ENCODE measurements around the gene DPYD.
"Not testable (repeated sequence)": the region's sequence is repeated elsewhere in the genome, so short reads cannot be mapped to it uniquely, and the experiment has no call there.

The DPYD gene

DNA sequence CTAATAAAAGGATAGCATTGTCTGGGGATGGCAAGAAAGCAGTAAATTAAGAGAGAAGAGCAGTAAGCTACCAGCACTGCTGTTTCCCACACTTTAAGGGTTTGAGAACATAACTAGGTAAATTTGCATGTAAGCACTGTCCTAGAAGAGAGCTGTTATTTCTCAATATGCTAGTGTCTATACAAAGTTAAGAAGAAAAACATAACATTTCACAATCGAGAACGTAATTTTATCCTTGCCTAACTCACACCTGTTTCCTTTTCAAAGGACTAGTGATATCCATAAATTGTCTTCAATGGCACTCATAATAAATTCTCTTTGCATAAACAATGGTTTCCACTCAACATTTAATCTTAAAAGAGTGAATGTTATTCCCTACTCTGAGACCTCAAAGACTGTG lies 623.2 kb downstream of the DPYD start:
- DNase-seq = no peak
- in situ Hi-C loops (cut with MboI; ENCODE audit: low pct_unique_long_range_greater_than_20kb, low sequenced_read_pairs) = no loop called here

GRCh38 chr1:97281962-97282361 lies 638.9 kb downstream of the DPYD start:
- in situ Hi-C loops (cut with MboI; ENCODE audit: low pct_unique_long_range_greater_than_20kb, low sequenced_read_pairs) = no loop called here
- no peak for DNase-seq

DNA sequence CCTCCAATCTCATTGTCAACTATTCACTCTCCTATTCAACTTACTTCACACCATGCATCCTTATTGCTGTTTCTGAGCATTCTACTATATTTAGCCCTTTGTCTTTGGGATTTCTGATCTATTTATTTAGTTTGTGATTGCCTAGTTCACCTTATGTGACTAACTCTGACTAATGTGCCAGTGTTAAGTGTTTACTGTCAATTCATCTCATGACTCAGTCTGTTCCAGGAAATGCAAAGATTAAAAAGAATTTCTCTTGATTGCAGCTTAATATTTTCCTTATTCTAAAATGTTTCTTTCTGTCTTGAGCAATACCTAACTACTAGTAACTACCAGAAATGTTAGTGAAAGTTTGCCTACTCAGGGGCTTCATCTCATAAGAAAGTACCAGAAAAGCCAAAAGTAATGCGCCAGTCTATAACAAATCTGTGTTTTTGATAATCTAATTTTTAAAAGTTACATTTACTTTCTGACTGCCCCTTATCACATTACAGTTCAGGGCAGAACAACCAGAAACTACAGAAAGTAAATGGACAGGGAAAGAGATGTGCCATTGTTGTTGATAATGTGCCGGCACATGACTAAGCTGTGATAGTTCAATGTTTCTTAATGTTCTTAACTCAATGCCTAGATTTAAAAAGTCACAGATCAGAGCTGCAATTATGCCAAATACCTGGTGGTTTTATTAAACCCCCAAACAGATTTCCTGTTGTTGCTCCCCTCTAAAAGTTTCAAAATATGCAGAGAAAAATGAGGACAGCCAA lies 642.8 kb downstream of the DPYD start:
- in situ Hi-C loops (cut with MboI; ENCODE audit: low pct_unique_long_range_greater_than_20kb, low sequenced_read_pairs) = no loop called here
- DNase-seq = no peak

GRCh38 chr1:97271916-97272788 lies 648.7 kb downstream of the DPYD start:
- in situ Hi-C loops (cut with MboI; ENCODE audit: low pct_unique_long_range_greater_than_20kb, low sequenced_read_pairs) = no loop called here
- no peak for DNase-seq

DNA sequence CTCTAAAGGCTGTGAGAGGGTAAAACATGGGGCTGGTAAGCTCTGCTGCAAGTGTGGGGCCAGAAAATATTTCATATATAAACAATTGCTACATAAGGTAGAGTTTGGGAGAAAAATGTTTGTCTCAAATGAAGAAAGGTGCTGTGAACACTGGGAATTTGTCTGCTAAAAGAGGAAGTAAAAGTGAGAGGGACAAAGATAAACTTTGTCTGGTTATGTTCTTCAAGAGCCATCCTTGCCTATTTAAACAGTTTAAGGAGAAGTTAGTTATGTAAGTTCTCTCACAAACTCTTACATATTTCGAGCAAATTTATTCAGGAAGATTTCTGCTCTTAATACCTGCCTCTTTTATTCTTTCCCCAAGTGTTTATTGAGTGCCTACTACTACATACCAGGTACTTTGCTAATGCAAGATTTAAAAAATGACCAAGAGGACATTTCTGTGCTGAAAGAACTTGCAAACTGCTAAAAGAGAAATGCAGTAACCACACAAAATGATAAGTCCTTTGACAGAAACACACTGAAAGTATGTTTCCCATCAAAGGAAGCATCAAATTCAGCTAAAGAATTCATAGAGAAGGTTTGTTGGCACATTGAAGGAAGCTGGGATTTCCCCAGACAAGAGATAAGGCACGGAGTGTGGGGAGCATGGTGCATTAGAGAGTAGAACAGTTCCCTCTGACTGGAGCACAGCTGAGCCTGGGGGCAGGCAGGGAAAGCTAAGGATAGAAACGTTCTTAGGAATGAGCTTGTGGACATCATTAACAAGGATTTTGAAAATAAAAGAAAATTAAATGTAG lies 650.1 kb downstream of the DPYD start:
- DNase-seq = no peak
- in situ Hi-C loops (cut with MboI; ENCODE audit: low pct_unique_long_range_greater_than_20kb, low sequenced_read_pairs) = no loop called here

DNA sequence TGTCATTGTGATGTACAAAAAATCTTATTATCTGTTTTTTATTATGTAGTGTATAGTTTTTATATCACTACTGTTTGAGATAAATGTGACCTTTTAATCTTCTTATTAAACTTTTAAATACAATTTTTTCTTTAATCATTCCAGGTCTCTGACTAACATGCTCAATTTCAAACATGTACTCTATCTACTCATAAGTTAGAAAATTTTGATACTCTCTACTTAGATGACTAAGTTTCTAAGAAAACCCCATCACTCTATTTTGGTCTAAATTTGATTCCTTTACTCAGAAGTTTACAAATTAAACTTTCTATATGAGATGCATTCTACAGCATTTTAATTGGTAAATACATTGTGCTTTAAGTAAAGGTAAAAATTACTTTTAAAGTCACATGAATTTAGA lies 655.2 kb downstream of the DPYD start:
- no peak for DNase-seq
- in situ Hi-C loops (cut with MboI; ENCODE audit: low pct_unique_long_range_greater_than_20kb, low sequenced_read_pairs) = no loop called here

GRCh38 chr1:97262842-97263241 lies 658.0 kb downstream of the DPYD start:
- in situ Hi-C loops (cut with MboI; ENCODE audit: low pct_unique_long_range_greater_than_20kb, low sequenced_read_pairs) = no loop called here
- no peak for DNase-seq

- in situ Hi-C loops (cut with MboI; ENCODE audit: low pct_unique_long_range_greater_than_20kb, low sequenced_read_pairs) = no loop called here
These were observed 662.2 kb downstream of the DPYD start for GRCh38 chr1:97258597-97258996.

GRCh38 chr1:97254731-97255463 lies 665.9 kb downstream of the DPYD start:
- no peak for DNase-seq
- in situ Hi-C loops (cut with MboI; ENCODE audit: low pct_unique_long_range_greater_than_20kb, low sequenced_read_pairs) = no loop called here

More at GRCh38 chr1:97258597-97258996, 662.2 kb downstream of the DPYD start:
- DNase-seq = no peak

- no peak for DNase-seq
- in situ Hi-C loops (cut with MboI; ENCODE audit: low pct_unique_long_range_greater_than_20kb, low sequenced_read_pairs) = no loop called here
These were observed 667.9 kb downstream of the DPYD start for GRCh38 chr1:97252925-97253324.

DNA sequence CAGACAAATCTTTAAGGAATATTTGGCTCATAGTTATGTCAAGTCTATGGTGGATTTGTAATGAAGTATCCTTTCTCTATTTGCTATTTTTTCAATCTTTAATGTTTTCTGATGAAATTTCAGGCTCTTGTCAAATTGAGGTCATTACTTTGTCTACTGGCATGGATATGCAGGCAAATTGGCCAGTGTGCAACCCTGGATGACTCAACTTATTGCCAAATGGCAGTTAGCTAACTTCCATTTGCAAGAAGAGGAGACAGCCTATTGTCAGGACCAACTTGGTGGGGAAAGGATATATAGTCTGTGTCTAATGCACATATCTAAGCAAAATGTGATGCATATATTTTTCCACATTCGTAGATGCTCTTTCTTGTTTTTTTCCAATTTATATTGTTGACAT lies 668.8 kb downstream of the DPYD start:
- DNase-seq = no peak
- in situ Hi-C loops (cut with MboI; ENCODE audit: low pct_unique_long_range_greater_than_20kb, low sequenced_read_pairs) = no loop called here

DNA sequence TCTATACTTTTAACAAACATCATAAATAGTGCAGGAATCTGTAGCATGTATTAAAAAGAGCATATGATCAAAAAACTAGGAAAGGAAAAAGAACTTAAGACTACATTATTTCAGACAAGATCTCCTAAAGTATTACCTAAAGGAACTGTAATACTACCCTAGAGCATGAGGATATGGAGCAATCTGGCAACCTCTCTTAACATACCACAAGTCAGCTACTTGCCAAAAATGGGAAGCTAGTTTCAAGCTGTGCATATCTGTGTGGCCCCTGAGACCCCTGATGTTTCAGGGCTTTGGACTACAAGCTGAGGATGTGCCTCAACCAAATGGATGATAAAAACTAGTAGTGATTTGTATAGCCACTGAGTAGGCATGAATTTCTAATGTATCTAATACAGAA lies 673.6 kb downstream of the DPYD start:
- no peak for DNase-seq
- in situ Hi-C loops (cut with MboI; ENCODE audit: low pct_unique_long_range_greater_than_20kb, low sequenced_read_pairs) = no loop called here

- DNase-seq = no peak
- in situ Hi-C loops (cut with MboI; ENCODE audit: low pct_unique_long_range_greater_than_20kb, low sequenced_read_pairs) = no loop called here
These were observed 675.2 kb downstream of the DPYD start for GRCh38 chr1:97245682-97246081.

DNA sequence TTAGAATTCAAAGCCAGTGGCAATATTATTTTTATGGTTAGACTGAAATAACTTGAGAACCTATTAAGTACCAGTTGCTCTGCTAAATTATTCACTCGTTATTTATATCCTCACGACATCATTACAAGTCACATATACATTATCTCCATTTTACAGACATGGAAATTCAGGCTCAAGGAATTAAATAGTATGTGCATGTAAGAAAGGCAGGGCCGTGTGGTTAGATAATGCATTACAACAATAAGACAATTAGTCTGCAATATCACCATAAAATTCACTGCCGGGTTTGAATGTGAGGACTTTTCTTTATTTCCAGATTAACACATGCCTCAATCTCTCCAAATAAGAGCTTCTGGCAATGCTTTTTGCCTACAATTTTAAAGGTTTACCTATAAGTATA lies 675.8 kb downstream of the DPYD start:
- in situ Hi-C loops (cut with MboI; ENCODE audit: low pct_unique_long_range_greater_than_20kb, low sequenced_read_pairs) = no loop called here
- DNase-seq = no peak

- DNase-seq = peak; percentile 1
- in situ Hi-C loops (cut with MboI; ENCODE audit: low pct_unique_long_range_greater_than_20kb, low sequenced_read_pairs) = no loop called here
These were observed 676.8 kb downstream of the DPYD start for GRCh38 chr1:97243973-97244560.

- no peak for DNase-seq
- in situ Hi-C loops (cut with MboI; ENCODE audit: low pct_unique_long_range_greater_than_20kb, low sequenced_read_pairs) = no loop called here
These were observed 682.0 kb downstream of the DPYD start for GRCh38 chr1:97238816-97239215.

- DNase-seq; in situ Hi-C loops (cut with MboI; ENCODE audit: low pct_unique_long_range_greater_than_20kb, low sequenced_read_pairs): not testable (repeated sequence)
These were observed 689.5 kb downstream of the DPYD start for GRCh38 chr1:97231354-97231753.

DNA sequence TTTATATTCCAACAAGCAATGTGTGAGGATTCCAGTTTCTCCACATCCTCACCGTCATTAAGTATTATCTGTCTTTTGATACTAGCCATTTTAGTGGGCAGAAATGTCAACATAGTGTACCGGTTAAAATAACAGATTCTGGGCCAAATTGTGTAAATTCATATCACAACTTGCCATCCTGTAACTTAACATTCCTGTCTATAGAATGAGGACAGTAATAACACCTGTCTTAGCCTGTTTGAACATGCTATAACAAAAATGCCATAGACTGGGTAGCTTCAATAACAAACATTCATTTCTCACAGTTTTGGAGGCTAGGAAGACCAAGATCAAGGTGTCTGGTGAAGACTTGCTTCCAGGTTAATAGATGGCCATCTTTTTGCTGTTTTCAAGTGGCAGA lies 708.2 kb downstream of the DPYD start:
- DNase-seq = no peak
- in situ Hi-C loops (cut with MboI; ENCODE audit: low pct_unique_long_range_greater_than_20kb, low sequenced_read_pairs) = no loop called here

DNA sequence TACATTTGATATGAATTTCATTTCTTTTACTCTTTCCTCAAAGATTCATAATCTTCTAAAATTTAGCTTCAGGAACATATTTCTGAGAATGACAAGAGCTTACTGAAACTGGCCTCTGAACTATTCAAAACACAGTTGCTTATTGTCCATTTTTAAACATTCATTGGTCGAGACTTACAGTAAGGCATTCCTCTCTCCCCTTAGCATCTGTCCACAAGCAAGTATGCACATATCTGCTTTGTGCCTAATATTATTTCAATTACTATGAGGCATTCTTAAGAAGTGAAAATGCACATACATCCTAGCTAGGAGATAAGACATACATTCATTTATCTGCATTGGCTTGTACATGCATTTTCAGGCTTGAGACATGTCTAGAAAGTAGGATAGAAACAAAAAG lies 710.5 kb downstream of the DPYD start:
- in situ Hi-C loops (cut with MboI; ENCODE audit: low pct_unique_long_range_greater_than_20kb, low sequenced_read_pairs) = no loop called here
- no peak for DNase-seq
